ENCODE measurements around the gene RARB.

Gene RARB

GRCh38 chr3:25479727-25480010 is 51.6 kb downstream of the RARB start:
- no peak overlapping the region for H3K27ac ChIP-seq

GRCh38 chr3:25480811-25481210 is 52.7 kb downstream of the RARB start:
- H3K27ac ChIP-seq: no peak overlapping the region
- TF ChIP-seq ZFX (IDR thresholded peaks at IDR 0.05): no peak
- TF ChIP-seq CTCF (conservative IDR thresholded peaks at IDR 0.05): no peak

More at GRCh38 chr3:25479727-25480010, 51.6 kb downstream of the RARB start:
- no peak for TF ChIP-seq ZFX (IDR thresholded peaks at IDR 0.05)
- no peak for TF ChIP-seq CTCF (conservative IDR thresholded peaks at IDR 0.05)

GRCh38 chr3:25481386-25481785 is 53.3 kb downstream of the RARB start:
- no peak for TF ChIP-seq ZFX (IDR thresholded peaks at IDR 0.05)
- no peak for TF ChIP-seq CTCF (conservative IDR thresholded peaks at IDR 0.05)
- H3K27ac ChIP-seq: no peak overlapping the region

GRCh38 chr3:25483456-25483855 is 55.4 kb downstream of the RARB start:
- TF ChIP-seq ZFX (IDR thresholded peaks at IDR 0.05) (no peak), CTCF (conservative IDR thresholded peaks at IDR 0.05) (no peak)

GRCh38 chr3:25485673-25486072 is 57.6 kb downstream of the RARB start:
- TF ChIP-seq ZFX (IDR thresholded peaks at IDR 0.05) (no peak), CTCF (conservative IDR thresholded peaks at IDR 0.05) (no peak)
- no peak overlapping the region for H3K27ac ChIP-seq

More at GRCh38 chr3:25483456-25483855, 55.4 kb downstream of the RARB start:
- H3K27ac ChIP-seq: no peak overlapping the region

GRCh38 chr3:25486932-25487331 is 58.9 kb downstream of the RARB start:
- no peak overlapping the region for H3K27ac ChIP-seq
- TF ChIP-seq ZFX (IDR thresholded peaks at IDR 0.05) (no peak), CTCF (conservative IDR thresholded peaks at IDR 0.05) (no peak)

GRCh38 chr3:25489858-25490593 is 62.0 kb downstream of the RARB start:
- H3K27ac ChIP-seq: no peak overlapping the region
- TF ChIP-seq ZFX (IDR thresholded peaks at IDR 0.05): no peak
- no peak for TF ChIP-seq CTCF (conservative IDR thresholded peaks at IDR 0.05)
